IMR-90 (cell line): ENCODE results near the gene SMOC1. TPM values are rescaled to one million over a fixed set of nuclear protein-coding genes. Genes with fewer than 3 reads are reported as not detected.
A peak's percentile ranks its signal among the peaks of the same experiment; 100 is the strongest.

Source experiments
- ATAC-seq: fragments of 200-7000 bp; cut with Tn5 transposase; 2 replicates; pipeline ENCODE4 v1.9.1; 2020; ENCODE audit warnings: low read depth, mild to moderate bottlenecking, moderate library complexity
- BruUV-seq: library from RNA; stranded (reverse); fragments of 400-500 nt; replicated peaks from 2 replicates; lab custom pipeline; 2021; lab: Mats Ljungman, UMichigan
- CTCF ChIA-PET: fragments of 300-600 bp; formaldehyde crosslinking; extraction: SDS; loops from one replicate; lab custom pipeline; 2021; ENCODE audit warnings: antibody characterized with exemption; lab: Yijun Ruan, JAX
- POLR2A ChIA-PET: fragments of 300-600 bp; sonication (Branson Sonifier 250); formaldehyde crosslinking; loops from one replicate; lab custom pipeline; 2022; ENCODE audit warnings: antibody characterized with exemption; ENCODE audit not compliant: unreplicated experiment; lab: Charles Lee
- DNase-seq: peaks from one replicate; pipeline ENCODE4 v3.0.0; 2013
- H2AFZ ChIP-seq: replicated peaks from 2 replicates; pipeline ENCODE3; 2013; ENCODE audit warnings: low read length, mild to moderate bottlenecking; ENCODE audit not compliant: poor library complexity
- H2AK5ac ChIP-seq: 2 replicates; pipeline ENCODE4 v1.6.1; 2013; ENCODE audit warnings: low read depth, low read length, inconsistent platforms
- H2AK9ac ChIP-seq: replicated peaks from 2 replicates; pipeline ENCODE3; 2013; ENCODE audit warnings: mild to moderate bottlenecking, low read depth, low read length, moderate library complexity; ENCODE audit not compliant: poor library complexity
- H2BK120ac ChIP-seq: 2 replicates; pipeline ENCODE4 v1.6.1; 2013; ENCODE audit warnings: low read depth, low read length, inconsistent platforms
- H2BK15ac ChIP-seq: 3 replicates; pipeline ENCODE4 v1.6.1; 2013; ENCODE audit warnings: low read depth, low read length, inconsistent platforms
- H2BK20ac ChIP-seq: 2 replicates; pipeline ENCODE4 v1.6.1; 2013; ENCODE audit warnings: low read depth, mild to moderate bottlenecking, inconsistent platforms, low read length, moderate library complexity
- H2BK5ac ChIP-seq: 2 replicates; pipeline ENCODE4 v1.6.1; 2013; ENCODE audit warnings: mild to moderate bottlenecking, low read depth, low read length, inconsistent platforms; ENCODE audit not compliant: poor library complexity, severe bottlenecking
- H3K14ac ChIP-seq: replicated peaks from 2 replicates; pipeline ENCODE4 v1.6.1; 2013; ENCODE audit warnings: low read depth, low read length, inconsistent platforms
- H3K18ac ChIP-seq: 2 replicates; pipeline ENCODE4 v1.6.1; 2013; ENCODE audit warnings: low read depth, low read length, control low read depth
- H3K23ac ChIP-seq: 2 replicates; pipeline ENCODE4 v1.6.1; 2013; ENCODE audit warnings: low read depth, low read length, inconsistent platforms
- H3K27ac ChIP-seq: 2 replicates; pipeline ENCODE4 v1.5.1; 2013; ENCODE audit warnings: mild to moderate bottlenecking, control low read depth, low read length; ENCODE audit not compliant: insufficient read depth
- H3K27me3 ChIP-seq: 2 replicates; pipeline ENCODE4 v1.6.1; 2013; ENCODE audit warnings: low read length; ENCODE audit not compliant: control insufficient read depth, insufficient read depth
- H3K36me3 ChIP-seq: 2 replicates; pipeline ENCODE4 v1.6.1; 2013; ENCODE audit warnings: low read length, mixed read lengths; ENCODE audit not compliant: control insufficient read depth, insufficient read depth
- H3K4ac ChIP-seq: 2 replicates; pipeline ENCODE4 v1.6.1; 2013; ENCODE audit warnings: low read depth, low read length, inconsistent platforms
- H3K4me1 ChIP-seq: 2 replicates; pipeline ENCODE4 v1.6.1; 2013; ENCODE audit warnings: low read length, mixed read lengths; ENCODE audit not compliant: control insufficient read depth, insufficient read depth
- H3K4me2 ChIP-seq: 2 replicates; pipeline ENCODE4 v1.6.1; 2013; ENCODE audit warnings: low read depth, mild to moderate bottlenecking, control low read depth, low read length, moderate library complexity
- H3K4me3 ChIP-seq: 2 replicates; pipeline ENCODE4 v1.5.1; 2013; ENCODE audit warnings: low read depth, mild to moderate bottlenecking, control low read depth, low read length, moderate library complexity; ENCODE audit not compliant: insufficient read depth
- H3K56ac ChIP-seq: 2 replicates; pipeline ENCODE4 v1.6.1; 2013; ENCODE audit warnings: low read length, inconsistent platforms; ENCODE audit not compliant: insufficient read depth; ENCODE audit errors: extremely low read depth
- H3K79me1 ChIP-seq, 2 experiments: 2 replicates each; pipeline ENCODE4 v1.6.1; 2013; ENCODE audit warnings: low read length in 2 of 2, inconsistent platforms in 1 of 2, low read depth in 1 of 2
- H3K9ac ChIP-seq: 2 replicates; pipeline ENCODE4 v1.6.1; 2013; ENCODE audit warnings: low read depth, low read length, control low read depth
- H3K9me1 ChIP-seq: 2 replicates; pipeline ENCODE4 v1.6.1; 2013; ENCODE audit warnings: low read length, inconsistent platforms; ENCODE audit not compliant: insufficient read depth
- H3K9me3 ChIP-seq: 2 replicates; pipeline ENCODE4 v1.6.1; 2013; ENCODE audit warnings: low read length; ENCODE audit not compliant: control insufficient read depth, insufficient read depth
- H4K20me1 ChIP-seq: 2 replicates; pipeline ENCODE4 v1.6.1; 2013; ENCODE audit warnings: low read length, inconsistent platforms; ENCODE audit not compliant: insufficient read depth
- H4K5ac ChIP-seq: 2 replicates; pipeline ENCODE4 v1.6.1; 2013; ENCODE audit warnings: mild to moderate bottlenecking, low read depth, low read length, control low read depth
- H4K8ac ChIP-seq, 2 experiments: 2 replicates each; pipeline ENCODE4 v1.6.1; 2013; ENCODE audit warnings: low read depth in 2 of 2, low read length in 2 of 2, control low read depth in 1 of 2, inconsistent platforms in 1 of 2
- H4K91ac ChIP-seq: 2 replicates; pipeline ENCODE4 v1.6.1; 2013; ENCODE audit warnings: low read depth, low read length, inconsistent platforms; ENCODE audit not compliant: insufficient read depth
- CHD1 ChIP-seq: IDR thresholded peaks from 2 replicates; pipeline ENCODE4 v1.6.1; 2012; ENCODE audit warnings: low read depth, low read length, improper control_type of control experiment
- FOS ChIP-seq: fragments of 150-350 bp; IDR thresholded peaks from 2 replicates; pipeline ENCODE4 v1.6.1; 2016; ENCODE audit warnings: low read depth, low read length
- WGBS, 2 experiments: methylation state at CpG; one replicate each; pipeline versions ENCODE4 v1.1.5 to v1.1.7; 2013; ENCODE audit warnings: missing lambda C conversion rate in 2 of 2; ENCODE audit not compliant: insufficient read length in 1 of 2; ENCODE audit errors: extremely low coverage in 2 of 2; 5-methylcytosine and 5-hydroxymethylcytosine counted together
- dilution Hi-C: fragments of 300-500 bp; cut with HindIII; formaldehyde crosslinking; loops from one replicate; pipeline ENCODE4 v1.14.3; 2018; ENCODE audit warnings: low sequenced_read_pairs; ENCODE audit not compliant: unreplicated experiment
- in situ Hi-C: fragments of 300-500 bp; cut with MboI; formaldehyde crosslinking; loops from 3 replicates; pipeline ENCODE4 v1.14.3; 2019; ENCODE audit warnings: low sequenced_read_pairs, inconsistent platforms, mixed read lengths
- intact Hi-C: fragments of 100-400 bp; cut with micrococcal nuclease; formaldehyde crosslinking; loops from 2 replicates; pipeline ENCODE4 v1.10.0; 2022
- polyA plus RNA-seq, 3 experiments: library from polyadenylated mRNA; depleted of rRNA; stranded (reverse); fragments of >200 nt; gene quantifications; 2 replicates each; pipeline ENCODE4 v1.2.3, GENCODE V29; 2012; ENCODE audit warnings: low replicate concordance in 1 of 3
- total RNA-seq: library from RNA; depleted of rRNA; stranded (reverse); fragments of >200 nt; gene quantifications from 2 replicates; pipeline ENCODE4 v1.2.3, GENCODE V29; 2012

Gene SMOC1
- total and polyA plus RNA-seq, 2 of the 4 experiments (the other 2 are of a cell fraction): 0.90 to 4.1 TPM

DNA sequence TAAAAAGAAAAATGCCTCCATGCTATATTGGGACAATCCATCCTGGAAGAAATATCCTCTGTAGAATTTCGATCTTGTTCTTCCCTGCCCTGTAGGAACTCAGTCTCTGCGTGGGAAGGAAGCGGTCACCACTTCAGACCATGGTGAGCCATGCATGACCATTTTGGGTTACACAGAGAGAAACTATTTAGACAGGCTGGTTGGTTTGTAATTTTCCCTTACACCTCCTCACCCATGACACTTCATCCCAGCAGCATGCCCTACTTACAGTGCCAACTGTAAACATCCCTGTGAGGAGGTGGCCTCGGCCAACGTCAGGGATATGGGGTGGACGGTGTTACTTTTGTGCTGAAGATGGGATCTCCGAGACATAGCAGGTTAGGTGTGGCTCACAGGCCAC lies 121.4 kb downstream of the SMOC1 start:
- dilution Hi-C loops (no loop called here), in situ Hi-C loops (loop anchor here (25.0 kb wide), 1 partner anchor 413 kb away; no protein-coding TSS in a partner anchor), intact Hi-C loops (no loop called here)
- WGBS, 2 experiments: no CpG with 5 or more reads among the region's 7 CpGs
- peak overlapping the region; percentile 8; the same call in 1 of the 2 replicates for H3K27ac ChIP-seq
- ATAC-seq (no peak), DNase-seq (peak; percentile 79)
- peak overlapping the region; percentile 96 for H2BK5ac ChIP-seq
- H2AK9ac ChIP-seq: no peak overlapping the region
- POLR2A ChIA-PET: no interaction called here
- peaks cover 30% of the 10 kb centered on the region for H3K4me1 ChIP-seq
- peak overlapping the region; percentile 65 for H4K5ac ChIP-seq
- H3K27me3 ChIP-seq: no peaks in the 10 kb centered on the region
- no peak overlapping the region for H3K4me2 ChIP-seq
- no peak overlapping the region for H3K9ac ChIP-seq
- H3K9me3 ChIP-seq: no peaks in the 10 kb centered on the region
- no peak overlapping the region for H2AFZ ChIP-seq
- peak overlapping the region; percentile 95 for H3K4ac ChIP-seq
- CTCF ChIA-PET: interaction anchor here (0.6 kb wide), 1 partner anchor 105 kb away, joined by 3 read pairs; no protein-coding TSS in a partner anchor
- H2BK20ac ChIP-seq: peak overlapping the region; percentile 70
- no peaks in the 10 kb centered on the region for H4K20me1 ChIP-seq
- H3K4me3 ChIP-seq: no peak overlapping the region
- peaks cover 0 to 4% of the 10 kb centered on the region in 2 experiments; a peak in 1 of 4 replicates for H3K79me1 ChIP-seq
- H4K91ac ChIP-seq: peak overlapping the region; percentile 96; the same call in 1 of the 2 replicates
- H3K23ac ChIP-seq: peak overlapping the region; percentile 23; the same call in 1 of the 2 replicates
- peak overlapping the region; percentile 27; the same call in 2 of the 3 replicates for H2BK15ac ChIP-seq
- H3K14ac ChIP-seq: peak overlapping the region; percentile 76
- H2AK5ac ChIP-seq: peak overlapping the region; percentile 18
- peaks cover 21% of the 10 kb centered on the region for H3K9me1 ChIP-seq
- TF ChIP-seq FOS: peak; percentile 31; the same call in 1 of the 2 replicates
- no peak for TF ChIP-seq CHD1
- BruUV-seq: no TSS peak
- no peak overlapping the region for H3K56ac ChIP-seq
- peak overlapping the region; percentile 73 to 90; a peak in 2 of 4 replicates for H4K8ac ChIP-seq
- no peaks in the 10 kb centered on the region for H3K36me3 ChIP-seq
- H3K18ac ChIP-seq: peak overlapping the region; percentile 94
- peak overlapping the region; percentile 94 for H2BK120ac ChIP-seq
